ENCODE data around the gene ANKRD13B.

Gene ANKRD13B

GRCh38 chr17:29582772-29583171 is 10.2 kb upstream of the ANKRD13B start:
- DNase-seq: no peak

GRCh38 chr17:29583324-29584248 is 9.3 kb upstream of the ANKRD13B start:
- DNase-seq: no peak

- no peak for DNase-seq
These were observed 8.4 kb upstream of the ANKRD13B start for GRCh38 chr17:29584452-29585079.

GRCh38 chr17:29585080-29585751 is 7.7 kb upstream of the ANKRD13B start:
- DNase-seq: no peak

GRCh38 chr17:29586676-29587469 is 6.1 kb upstream of the ANKRD13B start:
- no peak for DNase-seq

GRCh38 chr17:29587591-29587990 is 5.3 kb upstream of the ANKRD13B start:
- no peak for DNase-seq

- DNase-seq: no peak
These were observed 4.8 kb upstream of the ANKRD13B start for GRCh38 chr17:29588017-29588561.

GRCh38 chr17:29588562-29589411 is 4.1 kb upstream of the ANKRD13B start:
- DNase-seq: peak in 1 of 4 experiments; percentile 22

- peak; percentile 56 to 83 (median 74) for DNase-seq
These were observed 3.2 kb upstream of the ANKRD13B start, which contains the start of gene GIT1 for GRCh38 chr17:29589524-29590410. TSS of gene GIT1 (minus strand) at chr17:29589648. CDS start at chr17:29589378, 270 bp downstream.

- no peak for DNase-seq
These were observed 2.4 kb upstream of the ANKRD13B start for GRCh38 chr17:29590411-29591145.

- no peak for DNase-seq
These were observed 1.7 kb upstream of the ANKRD13B start for GRCh38 chr17:29591146-29591736.

GRCh38 chr17:29591737-29592608 is 959 bp upstream of the ANKRD13B start:
- DNase-seq: peak; percentile 61 to 73 (median 68)

- no peak for DNase-seq
These were observed 923 bp downstream of the ANKRD13B start for GRCh38 chr17:29593591-29594518.

- DNase-seq: no peak
These were observed 1.7 kb downstream of the ANKRD13B start for GRCh38 chr17:29594519-29595090.

- no peak for DNase-seq
These were observed 2.4 kb downstream of the ANKRD13B start for GRCh38 chr17:29595107-29595942.

Measured in activated CD4-positive, CD25-positive, alpha-beta regulatory T cell (primary cell).